Parathyroid adenoma (tissue), 2 donors: ENCODE results near the gene AKR1B1.

Experiments
- H2AFZ ChIP-seq: fragments of 300-600 bp; sonication (generic); one replicate; pipeline ENCODE4 v1.7.0; 2017; ENCODE audit warnings: antibody characterized with exemption, mild to moderate bottlenecking
- H3K27ac ChIP-seq: fragments of 300-600 bp; sonication (generic); one replicate; pipeline ENCODE4 v1.7.0; 2017
- H3K27me3 ChIP-seq: fragments of 300-600 bp; sonication (generic); one replicate; pipeline ENCODE4 v1.7.0; 2017; ENCODE audit warnings: low read length; ENCODE audit not compliant: control insufficient read depth, insufficient read depth
- H3K36me3 ChIP-seq: fragments of 300-600 bp; sonication (generic); one replicate; pipeline ENCODE4 v1.7.0; 2017; ENCODE audit warnings: low read length; ENCODE audit not compliant: control insufficient read depth, insufficient read depth
- H3K4me1 ChIP-seq: fragments of 300-600 bp; sonication (generic); one replicate; pipeline ENCODE4 v1.7.0; 2017; ENCODE audit warnings: control low read depth
- H3K4me2 ChIP-seq: fragments of 300-600 bp; sonication (generic); one replicate; pipeline ENCODE4 v1.7.0; 2017; ENCODE audit warnings: low read length
- H3K4me3 ChIP-seq: fragments of 300-600 bp; sonication (generic); one replicate; pipeline ENCODE4 v1.7.0; 2017; ENCODE audit warnings: low read depth, low read length
- H3K79me2 ChIP-seq: fragments of 300-600 bp; sonication (generic); one replicate; pipeline ENCODE4 v1.7.0; 2017; ENCODE audit warnings: control low read depth
- H3K9ac ChIP-seq: fragments of 300-600 bp; sonication (generic); one replicate; pipeline ENCODE4 v1.7.0; 2017; ENCODE audit warnings: mild to moderate bottlenecking
- H3K9me3 ChIP-seq: fragments of 300-600 bp; sonication (generic); one replicate; pipeline ENCODE4 v1.7.0; 2017; ENCODE audit warnings: low read length; ENCODE audit not compliant: control insufficient read depth
- TF ChIP-seq, protein P1 (sequence below): fragments of 300-600 bp; sonication (generic); IDR thresholded peaks from one replicate; pipeline ENCODE4 v1.7.0; 2017; ENCODE audit warnings: antibody characterized with exemption, mild to moderate bottlenecking
- donor health status: primary hyperparathyroidism.

The AKR1B1 gene

DNA sequence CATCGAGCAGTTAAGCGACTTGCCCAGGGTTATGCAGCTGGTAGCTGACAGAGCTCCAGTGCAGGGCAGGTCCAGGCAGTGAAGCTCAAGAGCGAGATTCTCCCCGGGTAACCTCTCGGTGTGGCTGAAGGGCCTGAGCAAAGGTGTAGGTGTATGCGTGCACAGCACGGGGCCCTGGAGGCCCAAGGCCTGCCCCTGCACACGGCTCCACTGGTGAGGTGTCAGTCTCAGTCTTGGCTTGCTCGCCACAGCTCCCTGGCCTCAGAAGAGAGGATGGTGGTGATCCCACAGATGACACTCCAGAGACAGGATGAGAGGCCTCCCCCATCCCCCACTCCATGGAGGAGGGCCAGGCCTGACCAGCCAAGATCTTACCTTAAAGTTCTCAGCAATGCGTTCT is 12.0 kb downstream of the AKR1B1 start:
- no peaks in the 10 kb centered on the region for H3K9me3 ChIP-seq
- H3K4me1 ChIP-seq = no peaks in the 10 kb centered on the region
- H3K9ac ChIP-seq = no peak overlapping the region

GRCh38 chr7:134446446-134446845 is 12.5 kb downstream of the AKR1B1 start:
- Histone ChIP-seq H3K9me3 (no peaks in the 10 kb centered on the region), H3K4me2 (no peak overlapping the region), H3K36me3 (no peaks in the 10 kb centered on the region), H3K27ac (no peak overlapping the region), H2AFZ (no peak overlapping the region), H3K27me3 (no peaks in the 10 kb centered on the region), H3K4me3 (no peak overlapping the region), H3K4me1 (no peaks in the 10 kb centered on the region), H3K79me2 (no peaks in the 10 kb centered on the region), H3K9ac (no peak overlapping the region)
- TF ChIP-seq, protein P1, sequence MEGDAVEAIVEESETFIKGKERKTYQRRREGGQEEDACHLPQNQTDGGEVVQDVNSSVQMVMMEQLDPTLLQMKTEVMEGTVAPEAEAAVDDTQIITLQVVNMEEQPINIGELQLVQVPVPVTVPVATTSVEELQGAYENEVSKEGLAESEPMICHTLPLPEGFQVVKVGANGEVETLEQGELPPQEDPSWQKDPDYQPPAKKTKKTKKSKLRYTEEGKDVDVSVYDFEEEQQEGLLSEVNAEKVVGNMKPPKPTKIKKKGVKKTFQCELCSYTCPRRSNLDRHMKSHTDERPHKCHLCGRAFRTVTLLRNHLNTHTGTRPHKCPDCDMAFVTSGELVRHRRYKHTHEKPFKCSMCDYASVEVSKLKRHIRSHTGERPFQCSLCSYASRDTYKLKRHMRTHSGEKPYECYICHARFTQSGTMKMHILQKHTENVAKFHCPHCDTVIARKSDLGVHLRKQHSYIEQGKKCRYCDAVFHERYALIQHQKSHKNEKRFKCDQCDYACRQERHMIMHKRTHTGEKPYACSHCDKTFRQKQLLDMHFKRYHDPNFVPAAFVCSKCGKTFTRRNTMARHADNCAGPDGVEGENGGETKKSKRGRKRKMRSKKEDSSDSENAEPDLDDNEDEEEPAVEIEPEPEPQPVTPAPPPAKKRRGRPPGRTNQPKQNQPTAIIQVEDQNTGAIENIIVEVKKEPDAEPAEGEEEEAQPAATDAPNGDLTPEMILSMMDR = no peak

More for the DNA sequence above, 12.0 kb downstream of the AKR1B1 start:
- Histone ChIP-seq H3K27me3 (no peaks in the 10 kb centered on the region), H3K36me3 (no peaks in the 10 kb centered on the region), H3K4me2 (no peak overlapping the region), H2AFZ (no peak overlapping the region), H3K4me3 (no peak overlapping the region), H3K79me2 (no peaks in the 10 kb centered on the region), H3K27ac (no peak overlapping the region)
- TF ChIP-seq, protein P1 = no peak

GRCh38 chr7:134444961-134445315 is 14.0 kb downstream of the AKR1B1 start:
- H2AFZ ChIP-seq = no peak overlapping the region
- no peak overlapping the region for H3K27ac ChIP-seq
- no peaks in the 10 kb centered on the region for H3K4me1 ChIP-seq
- H3K9me3 ChIP-seq = no peaks in the 10 kb centered on the region
- no peaks in the 10 kb centered on the region for H3K79me2 ChIP-seq
- no peaks in the 10 kb centered on the region for H3K36me3 ChIP-seq
- H3K4me2 ChIP-seq = no peak overlapping the region
- TF ChIP-seq, protein P1 = no peak
- no peaks in the 10 kb centered on the region for H3K27me3 ChIP-seq
- no peak overlapping the region for H3K4me3 ChIP-seq
- no peak overlapping the region for H3K9ac ChIP-seq

DNA sequence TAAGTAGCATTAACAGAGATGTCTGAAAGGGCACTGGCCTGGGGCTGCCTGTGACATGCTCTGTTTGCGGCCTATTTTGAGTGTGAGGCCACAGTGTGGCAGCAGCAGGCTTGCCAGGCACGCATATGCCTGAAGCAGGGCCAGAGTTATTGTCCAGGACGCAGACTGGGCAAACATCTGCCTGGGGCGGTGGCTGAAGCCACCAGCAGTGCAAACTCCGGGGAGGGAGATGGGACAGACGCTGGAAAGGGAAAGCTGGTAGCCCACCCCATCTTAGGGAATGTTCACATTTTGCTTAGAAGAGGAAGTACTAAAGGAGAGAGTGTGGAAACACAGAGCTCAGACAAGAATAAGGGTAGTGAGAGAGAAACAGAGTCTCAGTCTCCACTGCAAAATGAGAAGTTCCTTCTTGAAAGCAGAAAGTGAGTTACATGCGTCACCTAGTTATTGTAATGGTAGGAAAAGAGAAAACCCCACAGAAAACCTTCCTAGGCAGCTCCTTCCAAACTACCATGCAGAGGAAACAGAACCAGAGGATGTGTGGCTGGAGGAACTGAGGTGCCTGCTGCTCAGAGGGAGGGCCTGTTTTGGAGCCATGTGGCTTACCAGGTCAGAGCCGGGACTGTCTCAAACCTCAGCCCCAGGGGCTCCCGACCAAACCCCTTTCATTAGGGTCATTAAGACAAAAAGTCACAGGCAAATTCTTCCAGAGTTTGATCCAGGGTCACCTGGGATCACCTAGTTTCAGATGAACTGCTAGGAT is 14.5 kb downstream of the AKR1B1 start:
- Histone ChIP-seq H3K79me2 (no peaks in the 10 kb centered on the region), H3K36me3 (no peaks in the 10 kb centered on the region), H3K9me3 (no peaks in the 10 kb centered on the region), H3K27ac (no peak overlapping the region), H3K4me1 (no peaks in the 10 kb centered on the region), H3K4me2 (no peak overlapping the region), H3K27me3 (no peaks in the 10 kb centered on the region), H2AFZ (no peak overlapping the region), H3K4me3 (no peak overlapping the region), H3K9ac (no peak overlapping the region)
- TF ChIP-seq, protein P1 = no peak
